Stimulated activated CD8-positive, alpha-beta memory T cell treated with anti-CD3 and anti-CD28 coated beads, Interleukin-12 subunit alpha, Interleukin-12 subunit beta, amount 100 ng/mL, for 4 hours (primary cell): Measurements from ENCODE around the gene ADGRL3.
"Not testable (repeated sequence)": the region's sequence is repeated elsewhere in the genome, so short reads cannot be mapped to it uniquely, and the experiment has no call there.

Experiments used
- DNase-seq: peaks from one replicate; pipeline ENCODE4 v3.0.0-alpha.2; 2020; ENCODE audit warnings: low read depth

Gene ADGRL3

GRCh38 chr4:61638591-61638990, 438.5 kb downstream of the ADGRL3 start:
- DNase-seq: no peak

GRCh38 chr4:61646746-61647350, 446.7 kb downstream of the ADGRL3 start:
- not testable (repeated sequence) for DNase-seq

- no peak for DNase-seq
Measured at GRCh38 chr4:61648264-61648663, 448.1 kb downstream of the ADGRL3 start.

GRCh38 chr4:61657016-61657415, 456.9 kb downstream of the ADGRL3 start:
- no peak for DNase-seq

- DNase-seq: no peak
Measured at GRCh38 chr4:61661960-61662359, 461.8 kb downstream of the ADGRL3 start.

- no peak for DNase-seq
Measured at GRCh38 chr4:61662362-61662761, 462.2 kb downstream of the ADGRL3 start.

GRCh38 chr4:61663310-61663709, 463.2 kb downstream of the ADGRL3 start:
- no peak for DNase-seq

GRCh38 chr4:61665649-61666048, 465.5 kb downstream of the ADGRL3 start:
- no peak for DNase-seq

- no peak for DNase-seq
Measured at GRCh38 chr4:61666244-61666643, 466.1 kb downstream of the ADGRL3 start.

- DNase-seq: no peak
Measured at GRCh38 chr4:61671599-61671998, 471.5 kb downstream of the ADGRL3 start.

GRCh38 chr4:61675464-61675863, 475.3 kb downstream of the ADGRL3 start:
- DNase-seq: no peak

- DNase-seq: no peak
Measured at GRCh38 chr4:61678297-61678696, 478.2 kb downstream of the ADGRL3 start.

- no peak for DNase-seq
Measured at GRCh38 chr4:61693520-61693919, 493.4 kb downstream of the ADGRL3 start.

- no peak for DNase-seq
Measured at GRCh38 chr4:61714387-61714911, 514.3 kb downstream of the ADGRL3 start.

- DNase-seq: no peak
Measured at GRCh38 chr4:61716426-61716825, 516.3 kb downstream of the ADGRL3 start.

GRCh38 chr4:61723492-61723891, 523.4 kb downstream of the ADGRL3 start:
- no peak for DNase-seq

- DNase-seq: no peak
Measured at GRCh38 chr4:61727286-61727685, 527.2 kb downstream of the ADGRL3 start.

GRCh38 chr4:61734409-61734808, 534.3 kb downstream of the ADGRL3 start:
- no peak for DNase-seq

- no peak for DNase-seq
Measured at GRCh38 chr4:61739887-61740286, 539.8 kb downstream of the ADGRL3 start.

- DNase-seq: no peak
Measured at GRCh38 chr4:61740886-61741285, 540.8 kb downstream of the ADGRL3 start.

GRCh38 chr4:61741327-61742096, 541.4 kb downstream of the ADGRL3 start:
- DNase-seq: no peak

GRCh38 chr4:61750810-61751209, 550.7 kb downstream of the ADGRL3 start:
- no peak for DNase-seq

GRCh38 chr4:61752617-61753016, 552.5 kb downstream of the ADGRL3 start:
- no peak for DNase-seq

GRCh38 chr4:61753739-61754138, 553.6 kb downstream of the ADGRL3 start:
- DNase-seq: no peak
